ENCODE measurements around the gene TMEM121B. TPM values are rescaled to one million over a fixed set of nuclear protein-coding genes. Genes with fewer than 3 reads are reported as not detected.

TMEM121B gene
- total RNA-seq, 2 donors from 2014 or later = 0.55 to 1.1 TPM

GRCh38 chr22:17105143-17106129 is 15.7 kb downstream of the TMEM121B start:
- H3K4me1 ChIP-seq = no peaks in the 10 kb centered on the region
- no peak for DNase-seq (ENCODE audit: low spot score)
- peaks cover 56% of the 10 kb centered on the region for H3K36me3 ChIP-seq

DNA sequence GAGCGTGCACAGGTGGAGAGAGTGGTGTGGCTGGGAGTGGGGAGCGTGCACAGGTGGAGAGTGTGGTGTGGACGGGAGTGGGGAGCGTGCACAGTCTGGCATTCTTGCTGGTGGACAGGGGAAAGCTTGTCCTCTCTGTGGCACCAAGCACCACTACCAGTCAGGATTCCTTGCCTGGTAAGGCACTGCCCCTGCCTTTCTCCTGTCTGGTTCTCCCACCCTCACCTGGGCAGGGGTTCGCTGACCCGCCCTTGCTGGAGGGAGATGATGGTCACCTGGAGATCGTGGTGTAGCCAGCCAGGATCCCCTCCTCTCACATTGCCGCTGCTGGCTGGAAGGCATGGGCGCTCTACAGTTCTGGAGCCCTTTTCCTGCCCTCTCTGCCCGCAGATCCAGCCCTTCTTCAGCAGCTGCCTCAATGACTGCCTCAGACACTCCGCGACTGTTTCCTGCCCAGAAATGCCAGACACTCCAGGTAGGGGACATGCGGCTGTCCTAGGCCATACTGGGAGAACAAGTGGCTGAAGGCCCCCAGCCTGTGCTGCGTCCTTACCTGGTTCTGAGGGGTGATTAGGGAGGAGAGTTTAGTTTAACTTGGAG is 16.7 kb downstream of the TMEM121B start:
- no peaks in the 10 kb centered on the region for H3K4me1 ChIP-seq
- H3K36me3 ChIP-seq = peaks cover 60% of the 10 kb centered on the region
- H3K9me3 ChIP-seq = no peaks in the 10 kb centered on the region
- no peaks in the 10 kb centered on the region for H3K27me3 ChIP-seq
- DNase-seq (ENCODE audit: low spot score) = no peak
- H3K27ac ChIP-seq = no peak overlapping the region
- H3K4me3 ChIP-seq = no peak overlapping the region
- TF ChIP-seq, protein P1, sequence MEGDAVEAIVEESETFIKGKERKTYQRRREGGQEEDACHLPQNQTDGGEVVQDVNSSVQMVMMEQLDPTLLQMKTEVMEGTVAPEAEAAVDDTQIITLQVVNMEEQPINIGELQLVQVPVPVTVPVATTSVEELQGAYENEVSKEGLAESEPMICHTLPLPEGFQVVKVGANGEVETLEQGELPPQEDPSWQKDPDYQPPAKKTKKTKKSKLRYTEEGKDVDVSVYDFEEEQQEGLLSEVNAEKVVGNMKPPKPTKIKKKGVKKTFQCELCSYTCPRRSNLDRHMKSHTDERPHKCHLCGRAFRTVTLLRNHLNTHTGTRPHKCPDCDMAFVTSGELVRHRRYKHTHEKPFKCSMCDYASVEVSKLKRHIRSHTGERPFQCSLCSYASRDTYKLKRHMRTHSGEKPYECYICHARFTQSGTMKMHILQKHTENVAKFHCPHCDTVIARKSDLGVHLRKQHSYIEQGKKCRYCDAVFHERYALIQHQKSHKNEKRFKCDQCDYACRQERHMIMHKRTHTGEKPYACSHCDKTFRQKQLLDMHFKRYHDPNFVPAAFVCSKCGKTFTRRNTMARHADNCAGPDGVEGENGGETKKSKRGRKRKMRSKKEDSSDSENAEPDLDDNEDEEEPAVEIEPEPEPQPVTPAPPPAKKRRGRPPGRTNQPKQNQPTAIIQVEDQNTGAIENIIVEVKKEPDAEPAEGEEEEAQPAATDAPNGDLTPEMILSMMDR (IDR thresholded peaks at IDR 0.05) = no peak

More at GRCh38 chr22:17105143-17106129, 15.7 kb downstream of the TMEM121B start:
- Histone ChIP-seq H3K9me3 (no peaks in the 10 kb centered on the region), H3K27me3 (no peaks in the 10 kb centered on the region), H3K27ac (no peak overlapping the region), H3K4me3 (no peak overlapping the region)
- TF ChIP-seq, protein P1 (IDR thresholded peaks at IDR 0.05) = no peak

- no peaks in the 10 kb centered on the region for H3K9me3 ChIP-seq
- TF ChIP-seq, protein P1 (IDR thresholded peaks at IDR 0.05) = no peak
- H3K4me1 ChIP-seq = no peaks in the 10 kb centered on the region
- H3K27me3 ChIP-seq = no peaks in the 10 kb centered on the region
- H3K36me3 ChIP-seq = peaks cover 60% of the 10 kb centered on the region
- no peak overlapping the region for H3K4me3 ChIP-seq
- H3K27ac ChIP-seq = no peak overlapping the region
- DNase-seq (ENCODE audit: low spot score) = no peak
Observed at GRCh38 chr22:17103351-17103750, 17.8 kb downstream of the TMEM121B start.

- peaks cover 61% of the 10 kb centered on the region for H3K36me3 ChIP-seq
- no peak for DNase-seq (ENCODE audit: low spot score)
Observed at GRCh38 chr22:17102297-17102667, 18.9 kb downstream of the TMEM121B start.

GRCh38 chr22:17101475-17102296 is 19.5 kb downstream of the TMEM121B start:
- no peak for DNase-seq (ENCODE audit: low spot score)
- Histone ChIP-seq H3K36me3 (peaks cover 61% of the 10 kb centered on the region), H3K4me3 (no peak overlapping the region), H3K27ac (no peak overlapping the region), H3K9me3 (no peaks in the 10 kb centered on the region), H3K27me3 (no peaks in the 10 kb centered on the region), H3K4me1 (no peaks in the 10 kb centered on the region)
- TF ChIP-seq, protein P1 (IDR thresholded peaks at IDR 0.05) = no peak

More at GRCh38 chr22:17102297-17102667, 18.9 kb downstream of the TMEM121B start:
- Histone ChIP-seq H3K4me3 (no peak overlapping the region), H3K9me3 (no peaks in the 10 kb centered on the region), H3K27ac (no peak overlapping the region), H3K4me1 (no peaks in the 10 kb centered on the region), H3K27me3 (no peaks in the 10 kb centered on the region)
- TF ChIP-seq, protein P1 (IDR thresholded peaks at IDR 0.05) = no peak
